Left lobe of liver (tissue), 2 donors: ENCODE measurements around the gene HMMR. TPM values are rescaled to one million over a fixed set of nuclear protein-coding genes. Genes with fewer than 3 reads are reported as not detected.

Experiments
- ATAC-seq: fragments of 200-7000 bp; cut with Tn5 transposase; one replicate; pipeline ENCODE4 v1.9.1; 2020; ENCODE audit warnings: mild to moderate bottlenecking, moderate library complexity
- DNase-seq: peaks from one replicate; pipeline ENCODE4 v3.0.0-alpha.2; 2020; ENCODE audit warnings: low spot score
- total RNA-seq: library from RNA; stranded (reverse); gene quantifications from one replicate; pipeline ENCODE4 v1.2.1, GENCODE V29; 2021
- donor health status: DM: no; HTN: no; CAD: no; lungs with moderate emphysema.
- donor health status: DM: no; HTN: yes; CAD: no.

Gene HMMR
- total RNA-seq, 1 donor from 2014 or later, result 0.33 TPM

DNA sequence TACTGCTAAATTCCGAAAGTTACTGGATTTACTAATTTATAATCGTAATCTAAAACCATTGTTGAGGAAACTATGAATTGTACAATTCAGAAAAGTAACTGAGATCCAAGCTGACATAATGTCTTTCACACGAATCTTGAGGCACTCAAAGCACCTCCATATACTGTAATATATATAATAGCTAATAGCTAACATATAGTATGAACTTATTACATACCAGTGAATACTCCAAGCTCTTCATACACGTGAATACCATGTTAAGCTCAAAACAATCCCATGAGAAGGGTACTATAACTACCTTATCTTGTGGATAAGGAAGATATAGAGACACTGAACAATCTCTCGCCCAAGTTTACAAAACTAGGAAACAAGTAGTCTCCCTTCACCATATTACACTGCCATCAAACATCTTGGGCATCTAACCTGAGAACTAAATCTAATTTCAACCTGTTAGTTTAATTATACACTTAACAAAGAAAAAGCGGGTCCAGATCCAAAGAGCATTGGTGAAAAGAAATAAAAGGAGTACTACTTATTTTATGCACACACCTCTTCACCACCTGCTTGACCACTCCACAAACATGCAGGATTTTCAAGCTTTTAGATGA, 1.6 kb upstream of the HMMR start:
- DNase-seq (no peak), ATAC-seq (no peak)

- DNase-seq (no peak), ATAC-seq (peak; percentile 24)
Observed at GRCh38 chr5:163459462-163459818, 992 bp upstream of the HMMR start.

DNA sequence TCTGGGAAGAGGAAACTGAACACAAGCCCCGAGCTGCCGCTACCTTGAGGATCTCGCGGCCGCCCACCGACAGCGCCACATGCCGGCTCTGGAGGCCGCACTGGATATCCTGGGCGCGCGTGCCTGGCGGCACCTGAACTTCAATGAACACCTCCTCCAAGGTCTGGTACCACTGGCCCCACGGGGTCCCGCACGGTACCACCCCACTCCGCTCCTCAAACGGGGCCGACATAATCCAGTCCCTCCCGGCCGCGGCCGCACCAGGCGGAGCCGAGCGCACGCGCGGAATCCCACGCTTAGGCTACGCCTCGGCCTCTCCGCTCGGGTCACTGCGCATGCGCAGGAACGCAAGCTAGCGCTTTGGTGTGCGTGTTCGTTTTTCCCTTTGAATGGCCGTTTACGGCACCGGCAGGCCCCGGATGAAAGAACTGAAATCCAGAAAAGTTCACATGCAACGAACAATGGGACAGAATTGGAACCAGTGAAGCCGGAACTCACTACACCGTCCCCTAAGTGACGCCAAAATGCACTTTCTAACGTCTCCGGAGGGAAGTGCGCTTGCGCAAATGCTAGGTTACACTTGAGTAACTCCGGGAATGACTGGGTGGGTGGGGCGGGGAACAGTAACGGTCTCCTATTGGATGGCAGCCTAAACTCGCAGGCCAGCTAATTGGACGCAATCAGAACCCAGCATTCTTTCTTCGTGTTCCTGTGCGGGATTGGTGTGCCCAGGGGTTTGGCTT, 442 bp upstream of the HMMR start, which contains the start of gene NUDCD2:
NUDCD2 (minus strand) TSS at position 284 of the 743 bp plus-strand sequence; CDS start at position 232, 52 bp downstream.
- ATAC-seq, result peak; percentile 87
- DNase-seq, result peak; percentile 95

DNA sequence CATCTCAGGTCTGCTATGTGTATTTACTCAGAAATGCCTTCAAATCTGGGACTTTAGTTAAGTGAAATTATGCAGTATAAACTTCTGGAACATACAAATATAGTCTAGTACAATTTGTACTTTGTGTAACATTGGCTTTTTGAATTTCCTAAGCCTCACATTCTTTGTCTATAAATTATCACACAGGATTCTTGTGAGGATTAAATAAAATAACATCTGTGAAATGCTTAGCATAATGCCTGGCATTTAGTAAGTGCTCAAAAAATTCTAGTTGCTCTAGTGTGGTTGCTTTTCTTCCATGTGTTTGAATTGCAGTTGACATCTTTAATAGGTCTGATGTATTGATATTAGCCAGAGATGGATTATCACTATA, 2.6 kb downstream of the HMMR start:
- ATAC-seq, result no peak
- no peak for DNase-seq

- DNase-seq (no peak), ATAC-seq (no peak)
Observed at GRCh38 chr5:163467682-163468081, 7.2 kb downstream of the HMMR start.

GRCh38 chr5:163473635-163474243, 13.3 kb downstream of the HMMR start:
- peak; percentile 86 for ATAC-seq

DNA sequence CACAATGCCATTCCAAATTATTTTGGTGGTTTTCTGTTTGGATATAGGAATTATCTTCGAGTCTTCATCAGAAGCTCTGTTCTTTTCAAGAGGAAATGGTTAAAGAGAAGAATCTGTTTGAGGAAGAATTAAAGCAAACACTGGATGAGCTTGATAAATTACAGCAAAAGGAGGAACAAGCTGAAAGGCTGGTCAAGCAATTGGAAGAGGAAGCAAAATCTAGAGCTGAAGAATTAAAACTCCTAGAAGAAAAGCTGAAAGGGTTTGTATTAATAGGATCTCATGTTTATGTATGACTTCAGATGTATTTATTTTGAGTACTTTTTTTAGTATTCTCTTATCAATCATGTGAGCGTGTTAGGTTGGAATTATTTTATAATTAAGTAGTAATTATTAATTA, 15.0 kb downstream of the HMMR start:
- ATAC-seq (no peak), DNase-seq (no peak)

More at GRCh38 chr5:163473635-163474243, 13.3 kb downstream of the HMMR start:
- no peak for DNase-seq

GRCh38 chr5:163478126-163478981, 17.9 kb downstream of the HMMR start:
- no peak for DNase-seq
- no peak for ATAC-seq

GRCh38 chr5:163478982-163479271, 18.5 kb downstream of the HMMR start:
- ATAC-seq (no peak), DNase-seq (no peak)

- DNase-seq (peak; percentile 62), ATAC-seq (peak; percentile 92)
Observed at GRCh38 chr5:163489055-163489744, 28.8 kb downstream of the HMMR start.

DNA sequence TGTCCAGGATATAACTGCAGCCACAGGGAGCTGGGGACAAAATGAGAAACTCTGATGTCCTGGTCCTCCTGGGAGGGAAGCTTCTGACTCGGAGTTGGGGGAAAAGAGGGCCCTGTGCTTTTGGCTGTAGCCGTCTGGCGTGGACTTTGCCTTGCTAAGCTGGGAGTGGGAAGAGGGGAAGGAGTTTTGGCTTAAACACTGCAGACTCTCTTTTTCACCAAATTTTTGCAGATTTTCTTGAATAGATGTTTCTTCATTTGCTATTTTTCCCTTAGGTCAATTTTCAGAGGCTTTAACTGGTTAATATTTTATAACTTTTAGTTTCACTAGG, 29.3 kb downstream of the HMMR start:
- DNase-seq, result no peak
- ATAC-seq, result peak; percentile 82

- DNase-seq, result no peak
- no peak for ATAC-seq
Observed at GRCh38 chr5:163496286-163496685, 35.9 kb downstream of the HMMR start.

DNA sequence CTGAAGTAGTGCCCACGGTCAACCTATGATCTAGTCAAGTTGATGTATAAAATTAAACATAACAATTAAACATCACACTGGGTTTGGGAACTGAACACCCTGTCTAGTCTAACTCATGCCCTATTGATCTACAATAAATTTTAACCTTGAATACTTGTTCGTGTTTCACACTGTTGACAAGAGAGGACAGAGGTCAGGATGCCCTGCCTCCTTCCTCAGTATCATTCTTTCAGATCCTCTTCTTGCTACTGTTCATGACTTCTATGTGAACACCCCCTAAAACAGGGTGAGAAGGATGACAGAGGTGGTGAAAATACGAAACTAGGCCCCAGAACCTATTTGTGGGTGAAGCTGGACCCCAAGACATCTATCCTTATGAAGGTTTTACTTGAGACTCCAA, 36.9 kb downstream of the HMMR start:
- DNase-seq (no peak), ATAC-seq (peak; percentile 53)

DNA sequence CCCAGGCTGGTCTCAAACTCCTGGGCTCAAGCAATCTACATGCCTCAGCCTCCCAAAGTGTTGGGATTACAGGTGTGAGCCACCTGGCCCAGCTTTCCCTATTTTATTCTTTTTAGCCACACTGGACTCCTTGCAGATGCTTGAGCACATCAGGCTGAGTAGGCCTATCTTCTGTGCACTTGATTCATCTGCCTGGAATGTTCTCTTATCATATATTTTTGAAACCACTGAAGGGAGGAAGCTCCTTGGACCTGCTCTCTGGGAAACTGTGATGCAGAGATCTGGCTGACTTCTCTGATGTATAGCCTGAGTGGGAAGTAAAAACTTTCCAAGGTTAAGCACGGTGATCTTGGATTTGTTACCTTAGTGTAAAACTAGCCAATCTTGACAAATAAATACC, 38.5 kb downstream of the HMMR start:
- ATAC-seq (no peak), DNase-seq (no peak)

DNA sequence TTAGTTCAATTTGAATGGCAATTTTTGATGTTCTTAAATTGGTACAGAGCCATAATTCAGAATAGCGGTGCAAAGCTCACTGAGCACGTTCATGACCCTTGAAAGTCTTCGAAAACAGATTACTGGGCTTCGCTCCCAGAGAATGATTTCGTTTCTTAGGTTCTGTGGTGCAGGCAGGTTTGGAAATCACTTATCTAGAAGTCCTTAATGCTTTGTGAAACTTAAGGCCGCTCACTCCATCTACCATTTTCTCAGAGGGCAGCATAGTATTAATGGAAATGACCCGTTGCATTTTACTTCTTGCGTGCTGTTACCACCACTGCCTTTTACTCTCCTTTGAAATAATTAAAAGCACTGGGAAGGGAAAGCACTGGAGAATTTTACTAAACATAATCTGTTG, 42.1 kb downstream of the HMMR start:
- DNase-seq (no peak), ATAC-seq (no peak)

- DNase-seq (peak; percentile 74), ATAC-seq (peak; percentile 54)
Observed at GRCh38 chr5:163503106-163504078, 43.0 kb downstream of the HMMR start.

GRCh38 chr5:163504079-163504931, 43.9 kb downstream of the HMMR start:
- ATAC-seq, result peak; percentile 52

DNA sequence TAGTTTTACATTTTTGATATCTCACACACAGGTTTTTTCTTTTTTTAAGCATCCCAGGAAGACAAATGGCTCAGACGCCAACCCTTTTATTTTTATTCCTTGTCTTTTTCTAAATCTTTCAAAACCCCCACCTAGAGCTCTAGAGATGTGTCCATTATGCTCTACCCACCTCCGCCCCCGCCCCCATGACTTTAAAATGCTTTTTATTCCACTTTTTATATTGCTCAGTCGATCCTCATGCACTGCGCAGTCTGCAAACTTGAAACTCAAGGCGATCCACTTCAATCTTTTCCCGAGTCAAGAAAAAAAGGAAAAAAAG, 44.6 kb downstream of the HMMR start:
- ATAC-seq (no peak), DNase-seq (no peak)

More at GRCh38 chr5:163504079-163504931, 43.9 kb downstream of the HMMR start:
- DNase-seq, result peak; percentile 86
